ENCODE results near the gene SPSB4.

DNA sequence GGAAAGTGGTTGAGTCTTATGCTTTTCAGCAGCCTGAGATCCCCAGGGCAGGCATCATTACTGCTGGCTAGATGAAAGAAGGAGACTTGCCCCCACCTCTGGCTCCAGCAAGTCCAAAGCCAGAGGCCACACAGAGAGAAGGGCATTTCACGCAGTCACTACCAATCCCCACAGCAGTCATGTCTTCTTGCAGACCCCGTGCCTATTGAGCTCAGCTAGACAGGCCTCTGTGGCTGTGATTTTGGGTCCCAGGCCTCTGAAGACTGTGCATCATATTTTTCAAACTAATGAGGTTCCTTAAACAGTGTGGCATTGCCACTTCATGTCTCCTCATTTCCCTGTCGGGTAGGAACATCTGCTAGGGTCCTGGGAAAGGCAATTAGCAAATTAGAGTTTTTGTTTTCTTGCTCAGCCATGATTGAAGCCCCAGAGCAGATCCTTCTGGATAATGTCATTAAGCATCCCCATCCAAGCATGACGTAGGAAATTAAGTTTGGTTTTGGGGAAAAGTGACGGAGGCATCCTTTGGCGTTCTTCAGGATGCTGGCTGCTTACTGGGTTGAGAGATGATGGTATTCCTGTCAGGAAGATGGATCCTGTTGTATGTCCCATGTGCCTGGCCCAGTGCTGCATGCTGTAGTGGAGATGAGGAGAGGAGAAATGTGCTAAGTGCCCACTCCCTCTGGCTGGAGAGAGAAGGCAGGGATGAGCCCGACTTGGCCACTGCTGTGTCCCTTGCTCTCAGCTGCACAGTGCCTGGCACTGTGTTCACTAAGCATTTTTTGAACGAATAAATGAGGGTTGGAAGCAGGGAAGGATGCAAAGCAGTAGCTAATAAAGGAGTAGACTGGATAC lies 7.0 kb downstream of the SPSB4 start:
- TF ChIP-seq, protein P1, sequence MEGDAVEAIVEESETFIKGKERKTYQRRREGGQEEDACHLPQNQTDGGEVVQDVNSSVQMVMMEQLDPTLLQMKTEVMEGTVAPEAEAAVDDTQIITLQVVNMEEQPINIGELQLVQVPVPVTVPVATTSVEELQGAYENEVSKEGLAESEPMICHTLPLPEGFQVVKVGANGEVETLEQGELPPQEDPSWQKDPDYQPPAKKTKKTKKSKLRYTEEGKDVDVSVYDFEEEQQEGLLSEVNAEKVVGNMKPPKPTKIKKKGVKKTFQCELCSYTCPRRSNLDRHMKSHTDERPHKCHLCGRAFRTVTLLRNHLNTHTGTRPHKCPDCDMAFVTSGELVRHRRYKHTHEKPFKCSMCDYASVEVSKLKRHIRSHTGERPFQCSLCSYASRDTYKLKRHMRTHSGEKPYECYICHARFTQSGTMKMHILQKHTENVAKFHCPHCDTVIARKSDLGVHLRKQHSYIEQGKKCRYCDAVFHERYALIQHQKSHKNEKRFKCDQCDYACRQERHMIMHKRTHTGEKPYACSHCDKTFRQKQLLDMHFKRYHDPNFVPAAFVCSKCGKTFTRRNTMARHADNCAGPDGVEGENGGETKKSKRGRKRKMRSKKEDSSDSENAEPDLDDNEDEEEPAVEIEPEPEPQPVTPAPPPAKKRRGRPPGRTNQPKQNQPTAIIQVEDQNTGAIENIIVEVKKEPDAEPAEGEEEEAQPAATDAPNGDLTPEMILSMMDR (IDR thresholded peaks at IDR 0.05) = no peak
- no peak for TF ChIP-seq POLR2AphosphoS5 (IDR thresholded peaks at IDR 0.05; ENCODE audit: low read depth, low read length)
- no peak for TF ChIP-seq TCF7L2 (IDR thresholded peaks at IDR 0.05; ENCODE audit: low read depth, low read length)
- TF ChIP-seq, protein P2, sequence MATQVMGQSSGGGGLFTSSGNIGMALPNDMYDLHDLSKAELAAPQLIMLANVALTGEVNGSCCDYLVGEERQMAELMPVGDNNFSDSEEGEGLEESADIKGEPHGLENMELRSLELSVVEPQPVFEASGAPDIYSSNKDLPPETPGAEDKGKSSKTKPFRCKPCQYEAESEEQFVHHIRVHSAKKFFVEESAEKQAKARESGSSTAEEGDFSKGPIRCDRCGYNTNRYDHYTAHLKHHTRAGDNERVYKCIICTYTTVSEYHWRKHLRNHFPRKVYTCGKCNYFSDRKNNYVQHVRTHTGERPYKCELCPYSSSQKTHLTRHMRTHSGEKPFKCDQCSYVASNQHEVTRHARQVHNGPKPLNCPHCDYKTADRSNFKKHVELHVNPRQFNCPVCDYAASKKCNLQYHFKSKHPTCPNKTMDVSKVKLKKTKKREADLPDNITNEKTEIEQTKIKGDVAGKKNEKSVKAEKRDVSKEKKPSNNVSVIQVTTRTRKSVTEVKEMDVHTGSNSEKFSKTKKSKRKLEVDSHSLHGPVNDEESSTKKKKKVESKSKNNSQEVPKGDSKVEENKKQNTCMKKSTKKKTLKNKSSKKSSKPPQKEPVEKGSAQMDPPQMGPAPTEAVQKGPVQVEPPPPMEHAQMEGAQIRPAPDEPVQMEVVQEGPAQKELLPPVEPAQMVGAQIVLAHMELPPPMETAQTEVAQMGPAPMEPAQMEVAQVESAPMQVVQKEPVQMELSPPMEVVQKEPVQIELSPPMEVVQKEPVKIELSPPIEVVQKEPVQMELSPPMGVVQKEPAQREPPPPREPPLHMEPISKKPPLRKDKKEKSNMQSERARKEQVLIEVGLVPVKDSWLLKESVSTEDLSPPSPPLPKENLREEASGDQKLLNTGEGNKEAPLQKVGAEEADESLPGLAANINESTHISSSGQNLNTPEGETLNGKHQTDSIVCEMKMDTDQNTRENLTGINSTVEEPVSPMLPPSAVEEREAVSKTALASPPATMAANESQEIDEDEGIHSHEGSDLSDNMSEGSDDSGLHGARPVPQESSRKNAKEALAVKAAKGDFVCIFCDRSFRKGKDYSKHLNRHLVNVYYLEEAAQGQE (IDR thresholded peaks at IDR 0.05; ENCODE audit: insufficient read depth in 1 of 2, low read depth in 2 of 2, low read length in 1 of 2) = no peak
